ENCODE measurements around the gene ATP6V1F. TPM values are rescaled to one million over a fixed set of nuclear protein-coding genes. Genes with fewer than 3 reads are reported as not detected.

The ATP6V1F gene
- total RNA-seq, 2 donors from 2014 or later: 122 to 157 TPM

DNA sequence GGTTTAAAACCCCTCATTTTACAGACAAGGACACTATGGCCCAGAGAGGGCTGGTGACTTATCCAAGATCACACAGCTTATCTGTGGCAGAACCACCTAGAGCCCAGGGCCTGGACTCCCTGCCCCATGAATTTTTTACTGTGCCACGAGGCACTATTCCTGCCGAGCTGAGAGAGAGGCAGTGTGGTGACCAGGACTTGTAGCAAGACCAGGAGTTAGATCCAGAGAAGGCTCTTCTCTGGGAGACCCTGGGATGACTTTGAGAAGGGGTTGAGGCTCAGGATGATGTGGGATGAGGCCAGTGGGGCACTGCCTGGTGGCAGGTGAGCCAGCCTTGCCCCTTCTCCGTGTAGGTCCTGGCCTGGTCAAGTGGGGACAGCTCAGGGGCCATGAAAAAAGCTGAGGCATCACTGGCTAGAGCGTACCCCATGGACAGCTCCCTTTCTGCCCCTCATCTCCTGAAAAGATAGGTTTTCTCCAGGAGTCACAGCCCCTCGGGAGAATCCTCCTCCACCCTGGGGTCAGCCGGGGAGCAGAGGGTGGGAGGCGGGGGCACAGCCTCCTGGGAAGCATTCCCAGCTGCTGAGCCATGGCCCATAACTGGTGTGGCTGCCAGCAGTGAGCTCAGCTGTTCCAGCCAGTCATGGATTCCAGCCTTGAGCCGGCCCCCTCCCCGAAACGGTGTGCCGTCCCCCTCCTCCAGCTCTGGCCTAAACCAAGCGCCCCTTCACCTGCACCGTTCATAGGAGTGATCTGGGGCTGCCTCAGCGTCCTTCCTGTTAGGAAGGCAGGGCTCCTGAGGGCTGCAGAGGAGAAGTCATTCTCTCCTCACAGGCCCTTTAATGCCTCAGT lies 26.6 kb upstream of the ATP6V1F start:
- no peak overlapping the region for H3K4me3 ChIP-seq (ENCODE audit: low read length)
- WGBS, 2 experiments (ENCODE audit: insufficient coverage in 1 of 2, insufficient read length in 1 of 2): 91 to 94% methylated on average over 6 to 14 of the region's 14 CpGs
- H3K9me3 ChIP-seq (ENCODE audit: control insufficient read depth, low read length): no peaks in the 10 kb centered on the region
- DNase-seq: no peak
- H3K27ac Mint-ChIP-seq: no peak overlapping the region
- H3K36me3 Mint-ChIP-seq (ENCODE audit: low read depth): no peaks in the 10 kb centered on the region
- no peak overlapping the region for H3K27ac ChIP-seq (ENCODE audit: low read depth, low read length)
- TF ChIP-seq, protein P1, sequence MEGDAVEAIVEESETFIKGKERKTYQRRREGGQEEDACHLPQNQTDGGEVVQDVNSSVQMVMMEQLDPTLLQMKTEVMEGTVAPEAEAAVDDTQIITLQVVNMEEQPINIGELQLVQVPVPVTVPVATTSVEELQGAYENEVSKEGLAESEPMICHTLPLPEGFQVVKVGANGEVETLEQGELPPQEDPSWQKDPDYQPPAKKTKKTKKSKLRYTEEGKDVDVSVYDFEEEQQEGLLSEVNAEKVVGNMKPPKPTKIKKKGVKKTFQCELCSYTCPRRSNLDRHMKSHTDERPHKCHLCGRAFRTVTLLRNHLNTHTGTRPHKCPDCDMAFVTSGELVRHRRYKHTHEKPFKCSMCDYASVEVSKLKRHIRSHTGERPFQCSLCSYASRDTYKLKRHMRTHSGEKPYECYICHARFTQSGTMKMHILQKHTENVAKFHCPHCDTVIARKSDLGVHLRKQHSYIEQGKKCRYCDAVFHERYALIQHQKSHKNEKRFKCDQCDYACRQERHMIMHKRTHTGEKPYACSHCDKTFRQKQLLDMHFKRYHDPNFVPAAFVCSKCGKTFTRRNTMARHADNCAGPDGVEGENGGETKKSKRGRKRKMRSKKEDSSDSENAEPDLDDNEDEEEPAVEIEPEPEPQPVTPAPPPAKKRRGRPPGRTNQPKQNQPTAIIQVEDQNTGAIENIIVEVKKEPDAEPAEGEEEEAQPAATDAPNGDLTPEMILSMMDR (conservative IDR thresholded peaks at IDR 0.05): no peak
- peaks cover 15% of the 10 kb centered on the region for H3K36me3 ChIP-seq (ENCODE audit: control insufficient read depth, insufficient read depth, low read length)
- H3K27me3 Mint-ChIP-seq (ENCODE audit: insufficient read depth): peaks cover 11% of the 10 kb centered on the region
- no peak overlapping the region for H3K4me3 Mint-ChIP-seq
- H3K4me1 Mint-ChIP-seq: peaks cover 11% of the 10 kb centered on the region
- peaks cover 4% of the 10 kb centered on the region for H3K27me3 ChIP-seq (ENCODE audit: control insufficient read depth, insufficient read depth, low read length, poor library complexity, severe bottlenecking)
- H3K4me1 ChIP-seq (ENCODE audit: control insufficient read depth, insufficient read depth, low read length): peaks cover 7% of the 10 kb centered on the region
- H3K9me3 Mint-ChIP-seq: no peaks in the 10 kb centered on the region
- no peak overlapping the region for H3K9ac ChIP-seq (ENCODE audit: extremely low read depth, low read length, poor library complexity, severe bottlenecking)

DNA sequence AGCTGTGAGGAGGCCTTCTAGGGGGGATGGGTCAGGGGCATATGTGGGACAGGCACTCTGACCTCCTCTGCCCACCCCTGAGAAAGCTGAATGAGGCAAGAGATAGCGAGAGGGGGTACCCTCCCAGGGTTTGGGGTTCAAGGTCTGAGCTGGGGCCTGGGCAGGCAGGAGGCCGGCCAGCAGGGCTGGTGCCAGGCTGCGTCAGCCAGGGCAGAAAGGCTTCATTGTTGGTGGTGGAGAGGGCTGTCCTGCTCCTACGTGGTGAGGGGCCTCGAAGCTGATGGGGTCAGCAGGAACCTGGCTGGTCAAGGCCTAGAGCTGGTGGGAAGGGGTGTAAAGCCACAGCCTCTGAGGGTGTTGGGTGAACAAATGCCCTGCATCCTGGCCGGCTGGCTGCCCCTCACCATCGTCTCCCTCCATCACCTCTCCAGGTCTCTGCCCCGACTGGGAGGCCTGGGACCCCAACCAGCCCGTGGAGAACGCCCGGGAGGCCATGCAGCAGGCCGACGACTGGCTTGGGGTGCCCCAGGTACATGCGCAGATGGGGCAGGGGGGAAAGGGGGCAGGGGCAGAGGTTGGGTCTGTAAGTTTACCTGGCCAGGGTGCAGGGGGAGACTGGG lies 25.8 kb upstream of the ATP6V1F start:
- H3K27ac ChIP-seq (ENCODE audit: low read depth, low read length): no peak overlapping the region
- no peaks in the 10 kb centered on the region for H3K9me3 ChIP-seq (ENCODE audit: control insufficient read depth, low read length)
- TF ChIP-seq, protein P1 (conservative IDR thresholded peaks at IDR 0.05): no peak
- H3K9ac ChIP-seq (ENCODE audit: extremely low read depth, low read length, poor library complexity, severe bottlenecking): no peak overlapping the region
- H3K4me1 Mint-ChIP-seq: peaks cover 11% of the 10 kb centered on the region
- H3K36me3 Mint-ChIP-seq (ENCODE audit: low read depth): no peaks in the 10 kb centered on the region
- no peaks in the 10 kb centered on the region for H3K27me3 ChIP-seq (ENCODE audit: control insufficient read depth, insufficient read depth, low read length, poor library complexity, severe bottlenecking)
- WGBS, 2 experiments (ENCODE audit: insufficient coverage in 1 of 2, insufficient read length in 1 of 2): 92 to 100% methylated on average over 1 to 14 of the region's 14 CpGs
- peaks cover 19% of the 10 kb centered on the region for H3K36me3 ChIP-seq (ENCODE audit: control insufficient read depth, insufficient read depth, low read length)
- H3K27me3 Mint-ChIP-seq (ENCODE audit: insufficient read depth): peaks cover 3% of the 10 kb centered on the region
- DNase-seq: no peak
- H3K4me3 Mint-ChIP-seq: no peak overlapping the region
- H3K27ac Mint-ChIP-seq: no peak overlapping the region
- no peak overlapping the region for H3K4me3 ChIP-seq (ENCODE audit: low read length)
- H3K4me1 ChIP-seq (ENCODE audit: control insufficient read depth, insufficient read depth, low read length): peaks cover 7% of the 10 kb centered on the region
- no peaks in the 10 kb centered on the region for H3K9me3 Mint-ChIP-seq

DNA sequence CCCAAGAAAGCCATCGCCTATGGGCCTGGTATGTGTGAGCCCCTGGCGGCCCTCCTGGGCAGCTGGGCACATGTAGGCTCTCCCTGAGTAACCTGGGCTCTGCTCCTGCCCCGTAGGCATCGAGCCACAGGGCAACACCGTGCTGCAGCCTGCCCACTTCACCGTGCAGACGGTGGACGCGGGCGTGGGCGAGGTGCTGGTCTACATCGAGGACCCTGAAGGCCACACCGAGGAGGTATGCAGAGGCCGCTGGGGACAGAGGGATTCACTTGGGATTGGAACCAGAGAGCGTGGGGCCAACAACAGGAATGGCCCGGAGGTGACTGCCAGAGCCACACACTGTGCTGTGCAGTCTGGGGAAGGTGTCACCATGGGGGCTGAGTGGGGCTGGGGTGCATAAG lies 25.1 kb upstream of the ATP6V1F start:
- H3K27ac Mint-ChIP-seq: no peak overlapping the region
- no peak overlapping the region for H3K4me3 Mint-ChIP-seq
- H3K27me3 Mint-ChIP-seq (ENCODE audit: insufficient read depth): no peaks in the 10 kb centered on the region
- H3K27ac ChIP-seq (ENCODE audit: low read depth, low read length): no peak overlapping the region
- no peaks in the 10 kb centered on the region for H3K9me3 ChIP-seq (ENCODE audit: control insufficient read depth, low read length)
- no peak overlapping the region for H3K4me3 ChIP-seq (ENCODE audit: low read length)
- H3K36me3 ChIP-seq (ENCODE audit: control insufficient read depth, insufficient read depth, low read length): peaks cover 19% of the 10 kb centered on the region
- H3K4me1 ChIP-seq (ENCODE audit: control insufficient read depth, insufficient read depth, low read length): peaks cover 7% of the 10 kb centered on the region
- H3K9me3 Mint-ChIP-seq: no peaks in the 10 kb centered on the region
- no peaks in the 10 kb centered on the region for H3K27me3 ChIP-seq (ENCODE audit: control insufficient read depth, insufficient read depth, low read length, poor library complexity, severe bottlenecking)
- WGBS, 2 experiments (ENCODE audit: insufficient coverage in 1 of 2, insufficient read length in 1 of 2): 94 to 98% methylated on average over 15 to 16 of the region's 16 CpGs
- peaks cover 1% of the 10 kb centered on the region for H3K36me3 Mint-ChIP-seq (ENCODE audit: low read depth)
- TF ChIP-seq, protein P1 (conservative IDR thresholded peaks at IDR 0.05): no peak
- no peak overlapping the region for H3K9ac ChIP-seq (ENCODE audit: extremely low read depth, low read length, poor library complexity, severe bottlenecking)
- peaks cover 8% of the 10 kb centered on the region for H3K4me1 Mint-ChIP-seq
- no peak for DNase-seq
